Activated T-cell treated with anti-CD3 and anti-CD28 coated beads for 24 hours (primary cell): ENCODE data around the gene CELF2.
"Not testable (repeated sequence)": the region's sequence is repeated elsewhere in the genome, so short reads cannot be mapped to it uniquely, and the experiment has no call there.

Source experiments
- DNase-seq: peaks from one replicate; pipeline ENCODE4 v3.0.0-alpha.2; 2020; ENCODE audit warnings: low read depth

The CELF2 gene

GRCh38 chr10:11017570-11018431 is at the start of gene CELF2:
Gene CELF2, plus strand, starts transcription at chr10:11017872. Its CDS starts 218 bp downstream, at chr10:11018090.
- DNase-seq = peak; percentile 30

- DNase-seq = no peak
These were observed 49.4 kb upstream of the CELF2 start for GRCh38 chr10:10968257-10968588.

GRCh38 chr10:10973310-10973709 is 44.4 kb upstream of the CELF2 start:
- DNase-seq = no peak

- DNase-seq = no peak
These were observed 42.0 kb upstream of the CELF2 start for GRCh38 chr10:10975647-10976046.

- DNase-seq = no peak
These were observed 41.0 kb upstream of the CELF2 start for GRCh38 chr10:10976652-10977051.

GRCh38 chr10:10977226-10977956 is 40.3 kb upstream of the CELF2 start:
- DNase-seq = no peak

- no peak for DNase-seq
These were observed 39.7 kb upstream of the CELF2 start for GRCh38 chr10:10977978-10978377.

GRCh38 chr10:10985361-10985760 is 32.3 kb upstream of the CELF2 start:
- DNase-seq = no peak

- no peak for DNase-seq
These were observed 31.1 kb upstream of the CELF2 start for GRCh38 chr10:10986606-10987005.

- DNase-seq = no peak
These were observed 30.6 kb upstream of the CELF2 start for GRCh38 chr10:10987111-10987510.

GRCh38 chr10:10989669-10990068 is 28.0 kb upstream of the CELF2 start:
- no peak for DNase-seq

- DNase-seq = no peak
These were observed 26.5 kb upstream of the CELF2 start for GRCh38 chr10:10991144-10991543.

GRCh38 chr10:10992072-10992471 is 25.6 kb upstream of the CELF2 start:
- DNase-seq = no peak

GRCh38 chr10:10992961-10993714 is 24.5 kb upstream of the CELF2 start:
- DNase-seq = no peak

GRCh38 chr10:10993785-10994184 is 23.9 kb upstream of the CELF2 start:
- no peak for DNase-seq

- DNase-seq = no peak
These were observed 23.3 kb upstream of the CELF2 start for GRCh38 chr10:10994360-10994759.

- DNase-seq = no peak
These were observed 22.6 kb upstream of the CELF2 start for GRCh38 chr10:10995120-10995519.

- no peak for DNase-seq
These were observed 20.6 kb upstream of the CELF2 start for GRCh38 chr10:10996966-10997620.

GRCh38 chr10:10999501-10999900 is 18.2 kb upstream of the CELF2 start:
- not testable (repeated sequence) for DNase-seq

- DNase-seq = no peak
These were observed 15.2 kb upstream of the CELF2 start for GRCh38 chr10:11002485-11002884.

- no peak for DNase-seq
These were observed 14.8 kb upstream of the CELF2 start for GRCh38 chr10:11002916-11003315.

- no peak for DNase-seq
These were observed 14.0 kb upstream of the CELF2 start for GRCh38 chr10:11003679-11004078.
